Mesenteric fat pad (tissue), 1 donor: ENCODE measurements around the gene BTBD16. TPM values are rescaled to one million over a fixed set of nuclear protein-coding genes. Genes with fewer than 3 reads are reported as not detected.

Experiments used
- DNase-seq: peaks from one replicate; pipeline ENCODE4 v3.0.0-alpha.2; 2020; ENCODE audit warnings: low spot score
- total RNA-seq: library from RNA; stranded (reverse); fragmentation: NEBNext Ultra II Directional; extraction: Animal tissue kit (Norgen Biotek cat#: 25700); gene quantifications from one replicate; pipeline ENCODE4 v1.2.1, GENCODE V29; 2021
- donor health status: DM: yes; HTN: yes; CAD: no.

Gene BTBD16
- total RNA-seq, 1 donor from 2014 or later, result not detected

DNA sequence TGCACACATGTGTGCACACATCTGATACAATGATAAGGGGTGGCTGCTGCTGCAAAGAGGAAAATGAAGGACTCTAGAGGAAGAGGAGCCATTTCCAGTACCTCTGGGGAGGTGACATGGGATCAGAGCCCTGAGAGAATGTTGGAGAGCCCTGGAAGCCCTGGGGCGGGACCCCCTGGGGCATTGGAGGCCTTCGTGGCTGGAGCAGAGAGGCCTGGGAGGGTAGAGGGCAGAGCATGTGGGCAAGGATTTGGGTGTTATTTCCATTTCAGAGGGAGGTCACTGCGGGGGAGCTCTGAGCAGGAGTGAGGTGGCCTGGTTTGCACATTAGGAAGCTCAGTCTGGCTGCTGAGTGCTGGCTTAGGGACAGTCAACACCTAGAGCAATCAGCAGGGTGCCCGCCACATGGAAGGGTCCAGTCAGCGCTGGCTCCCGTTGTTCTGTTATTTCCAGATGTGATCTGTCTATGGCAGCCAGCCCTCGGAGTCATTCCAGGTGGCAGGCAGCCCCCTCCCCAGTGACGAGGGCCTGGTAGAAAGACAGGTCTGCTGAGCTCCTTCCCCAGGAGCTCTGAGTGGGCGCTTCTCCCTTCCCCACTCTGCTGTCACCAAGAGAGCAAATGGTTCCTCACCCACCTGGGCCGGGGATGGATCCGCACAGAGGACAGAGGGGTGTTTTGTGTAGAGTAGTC, 24.1 kb upstream of the BTBD16 start:
- peak; percentile 80 for DNase-seq

DNA sequence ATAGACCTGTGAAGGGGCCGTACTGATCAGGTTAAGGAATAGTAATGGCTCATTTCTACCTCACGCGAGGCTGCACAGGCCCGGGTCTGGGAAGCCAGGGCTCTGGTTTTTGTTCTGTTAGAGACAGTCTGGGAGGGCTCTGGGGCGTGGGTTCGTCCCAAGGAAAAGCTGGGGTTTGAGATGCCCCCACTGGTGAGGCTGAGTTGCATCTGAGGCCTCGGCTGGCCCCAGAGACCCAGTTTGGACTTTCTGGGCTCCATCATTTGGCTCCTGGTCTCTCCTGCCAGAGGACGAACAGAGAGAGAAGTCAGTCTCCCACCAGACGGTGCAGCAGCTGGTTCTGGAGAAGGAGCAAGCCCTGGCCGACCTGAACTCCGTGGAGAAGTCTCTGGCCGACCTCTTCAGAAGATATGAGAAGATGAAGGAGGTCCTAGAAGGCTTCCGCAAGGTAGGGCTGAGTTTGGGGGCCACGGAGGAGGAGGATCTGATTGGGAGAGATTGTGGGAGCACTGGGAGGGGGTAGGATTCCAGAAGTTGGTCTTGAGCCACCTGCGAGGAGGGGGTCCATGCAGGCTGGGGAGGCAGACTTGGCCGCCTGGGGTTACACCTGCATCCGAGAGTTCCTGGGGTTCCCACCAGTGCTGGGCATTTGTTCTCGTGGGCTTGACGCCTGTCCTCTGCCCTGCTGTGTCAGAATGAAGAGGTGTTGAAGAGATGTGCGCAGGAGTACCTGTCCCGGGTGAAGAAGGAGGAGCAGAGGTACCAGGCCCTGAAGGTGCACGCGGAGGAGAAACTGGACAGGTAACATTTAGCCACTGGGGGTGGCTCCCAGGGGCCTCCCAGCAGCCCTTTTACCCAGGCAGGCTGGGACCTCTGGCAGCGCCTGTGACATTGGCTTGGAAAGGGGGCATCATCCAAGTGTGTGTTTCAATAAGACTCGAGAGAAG, 22.5 kb upstream of the BTBD16 start:
- peak; percentile 72 for DNase-seq

DNA sequence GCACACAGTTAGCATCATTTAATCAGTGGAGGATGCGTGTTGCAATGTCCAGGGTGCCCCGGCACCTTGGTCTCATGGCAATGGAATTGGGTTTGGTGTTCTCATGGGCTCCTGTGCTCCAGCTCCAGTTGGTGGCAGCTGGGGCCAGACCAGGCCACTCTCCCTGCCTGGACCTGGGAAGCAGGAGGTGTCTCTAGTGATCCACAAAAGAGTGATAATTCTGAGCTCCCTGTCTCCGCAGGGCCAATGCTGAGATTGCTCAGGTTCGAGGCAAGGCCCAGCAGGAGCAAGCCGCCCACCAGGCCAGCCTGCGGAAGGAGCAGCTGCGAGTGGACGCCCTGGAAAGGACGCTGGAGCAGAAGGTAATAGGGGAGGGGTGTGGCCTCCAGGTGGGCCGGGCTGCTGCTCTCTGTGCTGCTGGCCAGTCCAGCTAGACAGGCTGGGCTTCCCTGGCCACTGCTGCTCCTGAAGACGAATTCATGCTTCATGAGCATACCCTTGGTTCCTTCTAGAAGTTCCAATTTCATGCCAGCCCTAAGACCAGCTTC, 21.7 kb upstream of the BTBD16 start:
- DNase-seq, result peak; percentile 62

DNA sequence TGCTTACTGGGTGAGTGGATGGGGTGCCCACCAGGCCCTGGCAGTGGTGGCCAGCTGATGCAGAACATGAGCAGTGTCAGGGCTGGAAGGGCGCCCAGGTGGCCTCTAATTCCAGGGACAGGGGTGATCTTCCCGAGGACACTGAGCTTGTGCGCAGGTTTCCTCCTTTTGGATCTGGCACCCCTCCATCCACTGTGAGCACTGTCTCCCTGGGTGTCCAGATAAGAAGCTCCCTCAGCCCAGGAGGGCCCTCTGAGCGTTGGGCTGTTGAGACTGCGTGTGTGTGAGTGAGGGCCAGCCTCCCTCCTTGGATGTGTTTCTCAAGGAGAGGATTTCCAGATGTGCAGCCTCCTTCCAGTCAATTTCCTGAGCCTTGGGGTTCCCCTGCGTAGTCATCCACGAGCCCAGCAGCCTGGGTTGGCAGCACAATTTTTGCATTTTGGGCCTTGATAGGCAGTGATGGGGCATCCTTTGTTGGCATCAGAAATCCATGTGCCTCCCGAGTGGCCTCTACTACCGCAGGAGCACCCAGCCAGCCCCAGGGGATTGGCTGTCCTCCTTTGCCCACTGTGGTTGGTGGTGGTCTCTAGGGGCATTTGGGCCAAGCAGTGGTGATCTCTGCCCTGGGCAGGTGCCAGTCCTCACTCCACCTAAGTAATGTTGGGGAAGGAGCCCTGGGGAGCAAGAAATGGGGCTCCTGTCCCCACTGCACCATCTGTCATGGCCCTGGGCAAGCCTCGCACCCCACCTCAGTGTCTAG, 20.9 kb upstream of the BTBD16 start:
- peak; percentile 64 for DNase-seq

DNA sequence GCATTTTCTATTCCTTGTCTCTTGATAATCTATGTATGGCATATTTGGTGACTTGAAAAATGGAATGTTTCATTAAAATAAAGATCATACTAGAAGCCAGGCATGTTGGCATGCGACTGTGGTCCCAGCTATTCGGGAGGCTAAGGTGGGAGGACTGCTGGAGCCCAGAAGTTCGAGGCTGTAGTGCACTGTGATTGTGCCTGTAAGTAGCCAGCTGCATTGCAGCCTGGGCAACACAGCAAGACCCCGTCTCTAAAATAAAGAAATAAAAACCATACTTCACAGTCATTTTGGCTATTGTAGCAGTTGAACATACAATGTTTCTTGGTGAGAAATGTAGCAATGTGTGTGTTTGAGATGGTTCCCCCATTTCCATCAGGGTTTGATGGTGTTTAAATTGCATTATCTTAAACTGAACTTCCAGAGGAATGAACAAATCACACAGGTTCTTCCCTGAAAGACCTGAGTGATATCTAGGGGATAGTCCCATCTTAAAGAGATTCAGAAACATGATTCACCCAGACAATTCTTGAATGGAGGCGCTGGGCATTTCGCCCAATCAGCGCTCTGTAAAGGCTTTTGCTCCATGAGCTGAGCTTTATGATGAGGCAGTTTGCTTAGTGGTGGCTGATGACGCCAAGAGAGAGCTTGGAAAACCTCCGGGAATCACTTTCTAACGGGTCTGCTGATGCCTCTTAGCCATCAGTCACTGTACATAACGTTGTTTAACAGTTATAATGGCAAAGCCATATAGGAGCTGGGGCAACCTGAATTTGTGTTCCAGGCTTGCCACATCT, 19.4 kb upstream of the BTBD16 start:
- peak; percentile 30 for DNase-seq

DNA sequence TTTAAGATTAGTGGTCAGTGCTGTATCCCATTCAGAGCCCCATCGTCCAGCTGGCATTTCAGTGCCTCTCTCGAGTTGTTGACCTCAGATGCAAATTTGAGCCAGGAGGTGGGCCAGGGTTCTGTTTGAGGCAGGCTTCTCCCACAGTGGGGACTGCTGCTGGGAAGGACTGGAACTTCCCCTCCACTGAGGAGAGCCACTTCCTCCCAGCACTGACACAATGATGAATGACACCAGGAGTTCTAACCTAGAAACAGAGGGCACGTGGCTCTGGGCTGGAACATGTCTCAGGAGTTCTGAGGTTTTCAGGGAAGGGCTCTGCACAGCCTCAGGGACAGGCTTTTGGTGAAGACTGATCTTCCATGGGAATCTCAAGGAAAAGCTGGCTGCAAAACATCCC, 18.3 kb upstream of the BTBD16 start:
- peak; percentile 59 for DNase-seq

DNA sequence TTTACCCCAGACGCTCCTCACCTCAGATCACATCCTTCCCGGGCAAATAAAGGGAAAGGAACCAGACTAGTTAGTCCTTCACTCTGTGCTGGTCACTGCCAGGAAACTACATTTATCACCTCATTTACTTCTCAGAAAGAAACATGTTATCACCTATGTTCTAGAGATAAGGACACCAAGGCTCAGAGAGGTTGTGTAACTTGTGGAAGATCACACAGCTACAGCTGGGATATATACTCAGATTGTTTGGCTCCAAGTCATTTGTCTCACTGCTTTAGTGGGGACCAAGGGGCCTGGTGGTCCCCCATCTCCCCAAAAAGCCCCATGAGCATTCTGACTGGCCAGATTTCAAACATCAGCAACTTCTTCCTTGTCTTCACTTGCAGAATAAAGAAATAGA, 17.5 kb upstream of the BTBD16 start:
- no peak for DNase-seq

DNA sequence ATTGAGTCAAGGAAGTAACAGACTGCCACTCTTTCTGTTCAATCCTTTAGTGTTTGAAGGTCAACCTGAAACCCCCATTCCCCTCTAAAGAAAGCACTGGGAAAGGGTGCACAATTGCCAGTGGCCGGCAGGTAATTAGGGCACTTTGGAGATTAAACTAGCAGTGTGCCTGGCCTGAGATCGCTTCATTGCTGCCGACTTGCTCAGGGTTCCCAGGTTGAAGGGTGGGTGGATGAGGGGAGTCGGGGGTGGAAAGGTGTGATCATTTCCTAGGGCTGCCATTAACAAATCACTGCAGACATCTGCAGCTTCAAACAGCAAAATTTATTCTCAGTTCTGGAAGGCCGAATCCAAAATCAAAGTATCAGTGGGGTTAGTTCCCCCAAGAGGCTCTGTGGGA, 16.3 kb upstream of the BTBD16 start:
- DNase-seq, result peak; percentile 37

DNA sequence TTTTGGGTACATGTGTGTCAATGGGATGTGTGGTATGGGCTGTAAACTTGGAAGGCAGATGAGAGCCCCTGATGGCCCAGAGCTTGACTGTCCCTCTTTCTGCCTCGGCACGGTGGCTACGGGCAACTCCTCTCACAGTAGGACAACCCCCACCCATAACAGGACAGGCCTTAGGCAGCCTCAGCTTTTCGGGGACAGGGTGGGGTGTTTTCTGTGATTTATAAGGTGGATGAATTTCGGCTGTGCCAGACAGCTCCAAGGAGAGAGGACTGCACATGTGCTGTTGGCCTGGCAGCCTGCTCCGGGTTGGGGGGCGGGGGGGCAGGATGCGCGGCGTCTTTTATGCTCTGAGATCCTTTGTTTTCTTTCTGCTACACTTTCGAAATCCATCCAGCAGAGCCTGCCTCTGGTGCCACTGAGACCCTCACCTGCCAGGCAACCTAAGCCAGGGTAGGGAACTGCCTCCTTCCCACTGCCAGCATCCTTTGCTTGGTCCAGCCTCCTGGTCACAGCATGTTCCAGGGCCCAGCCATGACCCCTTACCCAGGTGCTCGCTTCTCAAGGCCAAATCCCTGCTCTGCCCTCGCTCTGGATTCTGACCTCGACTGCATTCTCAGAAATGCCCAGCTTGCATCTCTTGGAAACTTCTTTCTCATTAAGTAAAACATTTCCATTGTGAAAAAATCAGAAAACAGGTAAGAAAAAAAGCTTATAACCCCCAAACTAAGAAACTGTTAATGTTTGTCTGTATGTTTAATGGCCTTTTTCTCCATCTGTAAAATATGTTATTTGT, 15.4 kb upstream of the BTBD16 start:
- peak; percentile 71 for DNase-seq

DNA sequence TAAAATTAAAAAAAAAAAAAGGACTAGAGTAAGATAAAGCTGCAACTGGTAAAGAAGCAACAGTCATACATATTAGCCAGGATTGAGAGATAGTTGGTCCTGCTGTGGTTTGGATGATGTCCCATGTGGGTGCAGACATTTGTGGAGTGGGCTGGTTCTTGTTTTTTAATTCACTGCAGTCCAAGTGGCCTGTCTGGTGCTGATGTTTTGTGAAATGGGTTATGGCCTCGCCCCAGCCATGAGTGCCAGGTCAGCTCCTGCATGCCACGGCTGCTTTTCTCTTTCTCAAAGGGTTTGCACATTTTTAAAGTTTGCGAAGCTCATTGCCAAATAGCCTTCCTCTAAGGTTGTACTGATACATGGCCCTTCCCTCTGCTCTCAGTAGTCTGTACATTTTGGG, 14.1 kb upstream of the BTBD16 start:
- DNase-seq, result peak; percentile 49

DNA sequence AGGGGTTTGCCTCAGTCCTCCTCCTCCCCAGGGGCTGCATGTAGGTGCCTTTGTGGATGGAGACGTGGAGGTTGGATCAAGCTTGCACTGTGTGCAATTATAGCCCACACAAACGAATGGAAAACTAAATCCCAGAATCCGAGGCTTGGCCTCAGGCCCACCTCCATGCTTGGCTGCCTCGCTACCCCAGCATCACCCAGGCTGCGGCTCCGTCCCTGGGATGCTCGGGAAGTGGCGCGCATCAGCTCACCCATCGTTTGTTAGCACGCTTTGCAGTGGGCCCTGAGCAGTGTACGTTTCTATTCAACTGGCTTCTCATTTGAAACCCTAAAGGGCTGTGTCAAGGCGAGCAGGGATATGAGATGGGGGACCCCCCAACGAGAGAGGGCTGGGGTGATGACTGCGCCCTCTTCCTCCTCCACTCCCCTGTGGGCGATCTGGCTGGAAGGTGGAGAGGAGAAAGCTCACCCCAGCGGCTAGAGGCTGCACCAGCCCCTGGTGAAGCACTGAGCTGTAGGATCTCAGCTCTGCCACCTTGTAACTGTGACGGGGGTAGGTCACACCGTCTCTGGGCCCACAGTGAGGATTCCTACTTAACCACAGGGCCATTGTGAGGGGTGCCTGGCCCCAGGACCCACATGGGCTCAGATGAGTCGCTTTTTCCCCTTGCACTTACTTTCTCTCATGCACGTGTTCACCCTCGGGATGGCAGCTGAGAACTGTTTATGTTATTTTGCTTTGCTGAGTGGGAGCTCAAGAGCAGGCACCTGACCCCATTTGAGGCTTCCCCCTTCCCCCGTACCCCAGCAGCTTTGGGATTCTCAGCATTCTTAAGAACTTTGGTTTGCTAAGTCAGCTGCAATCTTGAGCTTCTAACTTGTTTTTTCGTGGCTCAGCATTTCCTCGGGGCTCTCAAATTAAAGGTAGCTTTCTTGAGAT, 12.7 kb upstream of the BTBD16 start:
- peak; percentile 67 for DNase-seq

DNA sequence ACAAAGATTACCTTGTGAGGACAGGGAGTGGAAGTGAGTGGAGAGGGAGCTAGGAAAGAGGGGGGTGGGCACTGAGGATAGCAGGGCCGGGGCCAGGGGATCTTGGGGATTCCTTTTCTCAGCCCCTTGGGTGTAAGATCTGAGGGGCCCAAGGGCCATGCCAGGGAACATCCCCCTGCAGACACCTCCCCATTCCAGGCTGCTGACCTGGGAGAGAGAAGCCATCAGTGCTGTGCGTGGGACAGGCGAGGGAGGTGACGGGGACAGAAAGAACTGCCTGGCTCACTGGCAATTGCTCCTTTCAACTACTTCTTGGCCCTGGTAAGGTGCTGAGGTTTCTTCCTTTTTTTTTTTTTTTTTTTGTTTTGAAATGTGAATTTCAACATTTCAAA, 12.0 kb upstream of the BTBD16 start:
- DNase-seq, result peak; percentile 41

DNA sequence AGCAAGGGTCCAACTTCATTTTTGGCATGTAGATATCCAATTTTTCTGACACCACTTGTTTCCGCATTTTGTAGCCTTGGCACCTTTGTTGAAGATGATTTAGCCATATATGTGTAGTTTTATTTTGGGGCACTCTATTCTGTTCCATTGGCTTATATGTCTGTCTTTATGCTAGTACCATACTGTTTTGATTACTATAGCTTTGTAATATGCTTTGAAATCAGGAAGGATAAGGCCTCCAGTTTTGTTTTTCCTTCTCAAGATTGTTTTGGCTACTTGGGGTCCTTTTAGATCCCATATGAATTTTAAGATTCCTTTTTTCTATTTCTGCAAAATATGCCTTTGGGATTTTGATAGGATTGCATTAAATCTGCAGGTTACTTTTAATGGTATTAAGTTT, 9.5 kb upstream of the BTBD16 start:
- no peak for DNase-seq

DNA sequence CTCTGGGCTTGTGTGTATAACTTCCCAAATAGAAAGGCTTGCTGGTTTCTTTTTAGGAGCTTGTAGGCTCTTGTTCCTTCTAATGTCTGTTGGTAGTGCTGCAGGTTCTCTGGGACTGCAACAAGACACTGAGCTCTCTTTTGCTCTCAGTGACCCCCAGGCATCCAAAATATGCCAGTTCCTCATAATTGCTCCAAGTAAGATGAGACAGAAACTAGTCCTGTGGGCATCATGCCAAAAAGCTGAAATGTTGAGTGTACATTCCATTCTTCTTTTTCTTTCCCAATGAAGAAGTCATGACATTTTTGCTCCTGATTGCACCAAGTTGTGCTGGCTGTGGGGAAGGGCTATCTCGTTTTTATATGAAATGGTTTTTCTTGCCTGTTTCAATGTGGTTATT, 7.1 kb upstream of the BTBD16 start:
- no peak for DNase-seq

DNA sequence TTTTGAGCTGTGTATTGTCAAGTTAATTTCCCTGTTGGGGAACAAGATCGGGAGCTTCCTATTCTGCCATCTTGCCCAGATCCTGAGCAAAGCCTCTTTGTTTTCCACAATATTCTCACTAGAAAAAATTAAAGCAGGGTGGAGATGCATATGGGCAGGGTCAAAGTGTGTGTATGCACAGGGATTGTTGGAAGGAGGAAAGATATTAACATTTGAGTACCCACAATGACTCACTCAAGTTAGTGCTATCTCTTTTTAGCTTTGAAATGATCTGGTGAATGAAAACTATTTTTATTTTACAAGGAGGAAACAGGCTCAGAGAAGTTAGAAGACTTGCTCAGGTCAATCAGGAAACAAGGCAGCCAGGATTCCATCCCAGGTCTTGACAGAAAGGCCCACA, 6.7 kb upstream of the BTBD16 start:
- DNase-seq, result no peak

DNA sequence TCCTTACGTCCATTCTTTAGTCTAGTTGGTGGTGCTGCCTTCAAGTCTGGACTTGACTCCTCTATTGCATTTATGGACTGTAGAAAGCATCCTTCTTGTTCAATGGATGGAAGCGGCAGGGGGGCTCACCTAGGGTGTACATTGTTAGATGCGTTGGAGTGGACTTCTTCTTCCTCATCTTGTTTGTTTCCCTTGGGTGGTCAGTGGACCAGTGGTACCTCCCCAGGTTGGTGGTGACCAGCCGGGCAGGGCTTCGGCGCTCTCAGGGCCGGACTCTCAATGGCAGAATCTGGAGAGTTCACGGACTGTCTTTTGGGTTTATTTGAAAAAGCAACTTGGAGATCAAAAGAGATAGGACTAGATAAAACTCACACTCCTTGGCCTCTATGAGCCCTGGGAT, 6.2 kb upstream of the BTBD16 start:
- peak; percentile 78 for DNase-seq

DNA sequence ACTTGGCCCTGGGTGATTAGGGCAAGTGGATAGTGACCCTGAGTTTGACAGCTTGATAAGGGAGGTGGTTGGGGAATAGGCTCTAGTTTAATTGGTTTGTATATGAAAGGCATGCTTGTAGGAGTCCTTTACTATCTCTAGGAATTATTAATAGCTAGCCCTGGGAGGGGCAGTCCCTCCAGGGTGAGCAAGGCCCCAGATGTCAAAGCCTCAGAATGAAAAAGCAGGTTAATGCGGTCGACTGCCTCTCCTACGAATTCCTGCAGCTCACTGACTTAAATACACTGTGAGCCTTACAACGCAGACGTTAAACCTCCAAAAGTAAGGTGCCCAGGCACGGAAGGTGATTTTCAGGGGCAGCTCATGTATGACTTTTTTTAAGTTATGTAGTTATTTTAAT, 5.2 kb upstream of the BTBD16 start:
- DNase-seq, result peak; percentile 45

DNA sequence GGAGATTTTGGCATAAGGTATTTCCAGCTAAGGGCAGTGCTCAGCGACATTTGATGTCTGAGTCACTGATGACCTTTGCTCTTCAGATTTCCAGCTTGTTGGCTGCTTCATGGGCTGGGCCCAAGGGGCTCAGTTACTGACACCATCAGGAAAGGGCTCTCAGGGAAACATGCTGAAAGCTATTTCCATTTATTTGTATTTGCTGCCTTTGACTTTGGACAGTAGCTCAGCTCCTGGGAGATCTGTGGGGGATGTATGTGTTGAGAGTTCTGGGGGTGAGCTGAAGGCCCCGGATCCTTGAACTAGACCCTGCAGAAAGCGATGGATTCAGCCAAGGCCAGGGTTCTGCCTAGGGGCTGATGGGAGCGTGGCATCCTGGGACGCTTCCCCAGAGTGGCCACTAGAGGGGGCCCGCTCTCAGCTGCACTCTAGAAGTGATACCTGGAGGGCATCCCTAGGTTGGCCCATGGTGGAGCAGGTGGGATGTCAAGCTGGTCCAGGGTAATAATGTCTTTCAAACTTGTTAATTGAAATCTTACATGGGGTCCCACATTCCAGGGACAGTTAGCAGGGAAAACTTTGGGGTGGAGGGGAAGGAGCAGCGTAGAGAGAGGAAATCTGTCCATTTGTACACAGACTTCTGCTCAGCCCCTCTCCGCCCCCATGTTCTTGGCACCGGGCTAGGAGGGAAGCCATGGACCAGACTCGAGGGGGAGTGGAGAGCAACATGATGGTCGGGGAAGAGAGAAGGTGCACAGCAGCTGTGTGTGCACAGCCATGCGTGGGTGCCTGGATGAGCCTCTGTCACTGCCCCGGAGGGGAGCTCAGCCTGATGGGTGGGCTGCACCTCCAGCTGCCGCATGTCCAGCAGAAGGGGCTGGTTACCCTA, 3.0 kb upstream of the BTBD16 start:
- peak; percentile 87 for DNase-seq
